CD14-positive monocyte (primary cell): Measurements from ENCODE around the gene PSMG4. TPM values are rescaled to one million over a fixed set of nuclear protein-coding genes. Genes with fewer than 3 reads are reported as not detected.
A peak's percentile ranks its signal among the peaks of the same experiment; 100 is the strongest.

Experiments
- DNase-seq, 3 donors: peaks; one replicate each; pipeline ENCODE4 v3.0.0-alpha.2; 2011 to 2022
- H2AFZ ChIP-seq: 2 replicates; pipeline ENCODE4 v1.6.0; 2012; ENCODE audit warnings: mild to moderate bottlenecking, low read depth, low read length, inconsistent platforms; ENCODE audit not compliant: insufficient read depth, poor library complexity, severe bottlenecking
- H3K27ac ChIP-seq, 2 donors: 1 replicate in 1 of 2; 2 replicates in 1 of 2; pipeline ENCODE4 v1.5.1; 2012 to 2013; ENCODE audit warnings: low read length in 2 of 2, control low read depth in 1 of 2, inconsistent platforms in 1 of 2, low read depth in 1 of 2, mild to moderate bottlenecking in 1 of 2
- H3K27me3 ChIP-seq, 2 donors: one replicate each; pipeline versions ENCODE4 v1.6.0 to v1.6.1; 2011 to 2013; ENCODE audit warnings: low read length in 2 of 2; ENCODE audit not compliant: control insufficient read depth in 2 of 2, insufficient read depth in 2 of 2
- H3K36me3 ChIP-seq, 2 donors: replicated peaks in 1 of 2; 1 replicate in 1 of 2; 2 replicates in 1 of 2; pipeline versions ENCODE4 v1.5.1 to v1.6.1; 2012 to 2013; ENCODE audit warnings: low read length in 2 of 2, control low read depth in 1 of 2, inconsistent platforms in 1 of 2, mild to moderate bottlenecking in 1 of 2; ENCODE audit not compliant: insufficient read depth in 2 of 2, control insufficient read depth in 1 of 2
- H3K4me1 ChIP-seq, 2 donors: 1 replicate in 1 of 2; 2 replicates in 1 of 2; pipeline versions ENCODE4 v1.5.1 to v1.6.1; 2012 to 2013; ENCODE audit warnings: low read length in 2 of 2, control low read depth in 1 of 2, inconsistent platforms in 1 of 2, mild to moderate bottlenecking in 1 of 2, moderate library complexity in 1 of 2; ENCODE audit not compliant: insufficient read depth in 2 of 2, control insufficient read depth in 1 of 2
- H3K4me2 ChIP-seq: replicated peaks from 2 replicates; pipeline ENCODE3; 2012; ENCODE audit warnings: low read length, moderate library complexity, mild to moderate bottlenecking; ENCODE audit not compliant: poor library complexity, severe bottlenecking; ENCODE audit errors: extremely low read depth
- H3K4me3 ChIP-seq, 3 experiments: fragments of 200-600 bp in 1 of 3; sonication (generic) in 1 of 3; replicated peaks in 1 of 3; 1 replicate in 2 of 3; 2 replicates in 1 of 3; pipeline ENCODE4 v1.5.1; 2011 to 2013; ENCODE audit warnings: low read length in 3 of 3, mild to moderate bottlenecking in 3 of 3, control low read depth in 2 of 3, low read depth in 2 of 3, inconsistent platforms in 1 of 3, moderate library complexity in 1 of 3
- H3K79me2 ChIP-seq: 2 replicates; pipeline ENCODE4 v1.6.0; 2012; ENCODE audit warnings: mild to moderate bottlenecking, control low read depth, inconsistent platforms, low read length, moderate library complexity; ENCODE audit not compliant: insufficient read depth
- H3K9ac ChIP-seq: 2 replicates; pipeline ENCODE4 v1.6.0; 2017; ENCODE audit warnings: low read length, mild to moderate bottlenecking; ENCODE audit not compliant: insufficient read depth, poor library complexity, severe bottlenecking
- H3K9me3 ChIP-seq, 2 donors: replicated peaks in 1 of 2; 1 replicate in 1 of 2; 2 replicates in 1 of 2; pipeline versions ENCODE4 v1.5.1 to v1.6.1; 2012 to 2013; ENCODE audit warnings: low read length in 2 of 2, control low read depth in 1 of 2; ENCODE audit not compliant: control insufficient read depth in 1 of 2, insufficient read depth in 1 of 2
- H4K20me1 ChIP-seq: 2 replicates; pipeline ENCODE4 v1.6.0; 2012; ENCODE audit warnings: mild to moderate bottlenecking, low read length, control low read depth, moderate library complexity; ENCODE audit not compliant: insufficient read depth
- H3K27ac Mint-ChIP-seq, 7 donors: one replicate each; pipeline ENCODE4 v1.8.0; 2020; ENCODE audit warnings: mild to moderate bottlenecking in 7 of 7, mixed read lengths in 7 of 7, moderate library complexity in 6 of 7, inconsistent platforms in 2 of 7
- H3K27me3 Mint-ChIP-seq, 3 donors: one replicate each; pipeline ENCODE4 v1.8.0; 2021 to 2022; ENCODE audit warnings: low read depth in 3 of 3, mild to moderate bottlenecking in 3 of 3, mixed read lengths in 3 of 3, moderate library complexity in 3 of 3, inconsistent platforms in 1 of 3
- H3K36me3 Mint-ChIP-seq, 2 donors: one replicate each; pipeline ENCODE4 v1.8.0; 2020; ENCODE audit warnings: mixed read lengths in 2 of 2, inconsistent platforms in 1 of 2, mild to moderate bottlenecking in 1 of 2
- H3K4me1 Mint-ChIP-seq: one replicate; pipeline ENCODE4 v1.8.0; 2020; ENCODE audit warnings: mild to moderate bottlenecking, mixed read lengths
- H3K4me3 Mint-ChIP-seq, 2 donors: one replicate each; pipeline ENCODE4 v1.8.0; 2020; ENCODE audit warnings: mild to moderate bottlenecking in 2 of 2, mixed read lengths in 2 of 2, moderate library complexity in 1 of 2
- H3K9me3 Mint-ChIP-seq, 7 donors: one replicate each; pipeline ENCODE4 v1.8.0; 2020 to 2022; ENCODE audit warnings: mixed read lengths in 7 of 7, mild to moderate bottlenecking in 6 of 7, moderate library complexity in 6 of 7, inconsistent platforms in 2 of 7
- CTCF ChIP-seq: fragments of 200-600 bp; IDR thresholded peaks from one replicate; pipeline ENCODE4 v1.8.0; 2022; ENCODE audit warnings: antibody characterized with exemption, mild to moderate bottlenecking
- WGBS: methylation state at CpG from one replicate; pipeline ENCODE4 v1.1.5; 2013; ENCODE audit warnings: missing lambda C conversion rate; ENCODE audit not compliant: insufficient coverage; 5-methylcytosine and 5-hydroxymethylcytosine counted together
- intact Hi-C, 2 donors: fragments of 100-400 bp; cut with micrococcal nuclease; formaldehyde crosslinking; loops; one replicate each; pipeline versions ENCODE4 v1.15.0 to v1.15.1; 2023
- polyA plus RNA-seq, 3 donors: library from polyadenylated mRNA; depleted of rRNA in 1 of 3; unstranded in 2 of 3; stranded (reverse) in 1 of 3; fragments of 300-500 nt in 2 of 3; fragments of >200 nt in 1 of 3; fragmentation: Illumina TruSeq in 2 of 3; gene quantifications; 1 replicate in 2 of 3; 2 replicates in 1 of 3; pipeline ENCODE4 v1.2.3, GENCODE V29; 2012 to 2021

The PSMG4 gene
- polyA plus RNA-seq, 3 donors = 23.6 to 31.1 (median 27.9) TPM

- no peaks in the 10 kb centered on the region for H3K36me3 Mint-ChIP-seq
- H3K36me3 ChIP-seq = no peaks in the 10 kb centered on the region
- H3K27me3 Mint-ChIP-seq = peaks cover 29 to 46% (median 39%) of the 10 kb centered on the region in 3 donors
- no peak overlapping the region for H3K27ac Mint-ChIP-seq
- H3K27me3 ChIP-seq = peaks cover 0 to 25% of the 10 kb centered on the region in 2 donors
- no peak overlapping the region for H3K9ac ChIP-seq
- 100% methylated on average over 2 of the region's 3 CpGs for WGBS
- no peak overlapping the region for H3K4me3 ChIP-seq
- DNase-seq = no peak
- H3K4me1 ChIP-seq = peaks cover 5 to 13% of the 10 kb centered on the region in 2 donors
- H4K20me1 ChIP-seq = no peaks in the 10 kb centered on the region
- no peak for TF ChIP-seq CTCF
- intact Hi-C loops = loop anchor here (2.0 to 10.0 kb wide), 2 partner anchors 123 to 255 kb away; partner anchors contain the start of gene NQO2 (in 2 of the 2)
- no peak overlapping the region for H3K4me3 Mint-ChIP-seq
- peaks cover 10% of the 10 kb centered on the region for H3K4me1 Mint-ChIP-seq
- H3K4me2 ChIP-seq = no peak overlapping the region
- H2AFZ ChIP-seq = no peak overlapping the region
- no peak overlapping the region for H3K27ac ChIP-seq
- peaks cover 0 to 3% of the 10 kb centered on the region in 2 donors for H3K9me3 ChIP-seq
- no peaks in the 10 kb centered on the region for H3K79me2 ChIP-seq
- peaks cover 6 to 15% (median 7%) of the 10 kb centered on the region in 7 donors for H3K9me3 Mint-ChIP-seq
Measured at GRCh38 chr6:3249821-3250220, 8.9 kb upstream of the PSMG4 start.

GRCh38 chr6:3250231-3250675 is 8.5 kb upstream of the PSMG4 start:
- Mint-ChIP-seq H3K27me3 (peaks cover 31 to 45% (median 41%) of the 10 kb centered on the region in 3 donors), H3K9me3 (peaks cover 6 to 15% (median 7%) of the 10 kb centered on the region in 7 donors), H3K27ac (no peak overlapping the region), H3K4me1 (peaks cover 10% of the 10 kb centered on the region), H3K4me3 (peak overlapping the region in 1 of 2 donors; percentile 40), H3K36me3 (no peaks in the 10 kb centered on the region)
- DNase-seq = no peak
- Histone ChIP-seq H3K36me3 (no peaks in the 10 kb centered on the region), H3K9me3 (peaks cover 0 to 3% of the 10 kb centered on the region in 2 donors), H4K20me1 (no peaks in the 10 kb centered on the region), H3K4me2 (no peak overlapping the region), H3K4me1 (peaks cover 5 to 13% of the 10 kb centered on the region in 2 donors), H3K27ac (no peak overlapping the region), H3K9ac (no peak overlapping the region), H2AFZ (no peak overlapping the region), H3K4me3 (no peak overlapping the region), H3K27me3 (peaks cover 0 to 25% of the 10 kb centered on the region in 2 donors), H3K79me2 (no peaks in the 10 kb centered on the region)
- 96% methylated on average over 9 of the region's 9 CpGs for WGBS
- intact Hi-C loops = loop anchor here (2.0 to 10.0 kb wide), 2 partner anchors 123 to 255 kb away; partner anchors contain the start of gene NQO2 (in 2 of the 2)
- TF ChIP-seq CTCF = no peak
